Upper lobe of left lung (tissue), 4 donors: ENCODE data around the gene PTGER4.

ENCODE experiments used
- CTCF ChIP-seq, 6 experiments: fragments of 450-650 bp in 4 of 6; fragments of 200-600 bp in 2 of 6; sonication (generic) in 2 of 6; IDR thresholded peaks; one replicate each; pipeline ENCODE4 v1.5.1; 2016 to 2019; ENCODE audit warnings: antibody characterized with exemption in 6 of 6
- EP300 ChIP-seq, 4 donors: sonication (generic); formaldehyde crosslinking; IDR thresholded peaks; one replicate each; pipeline ENCODE4 v1.5.1; 2017; ENCODE audit warnings: antibody characterized with exemption in 4 of 4, control low read depth in 2 of 4
- POLR2A ChIP-seq, 4 donors: fragments of 450-650 bp; IDR thresholded peaks; one replicate each; pipeline ENCODE4 v1.5.1; 2016 to 2017; ENCODE audit warnings: antibody characterized with exemption in 4 of 4, mild to moderate bottlenecking in 2 of 4
- POLR2AphosphoS5 ChIP-seq, 2 donors: sonication (generic); formaldehyde crosslinking; IDR thresholded peaks; one replicate each; pipeline ENCODE4 v1.5.1; 2017; ENCODE audit warnings: antibody characterized with exemption in 2 of 2

GRCh38 chr5:40649463-40650030, 30.2 kb upstream of the PTGER4 start:
- no peak for TF ChIP-seq POLR2A (IDR thresholded peaks at IDR 0.05)
- no peak for TF ChIP-seq CTCF (IDR thresholded peaks at IDR 0.05)
- no peak for TF ChIP-seq POLR2AphosphoS5 (IDR thresholded peaks at IDR 0.05)
- no peak for TF ChIP-seq EP300 (IDR thresholded peaks at IDR 0.05)
